HG02981 (cell line): Measurements from ENCODE around the gene PDE9A.
"Not testable (repeated sequence)": the region's sequence is repeated elsewhere in the genome, so short reads cannot be mapped to it uniquely, and the experiment has no call there.

ENCODE experiments used
- ATAC-seq: cut with Tn5 transposase; IDR thresholded peaks from one replicate; pipeline ENCODE4 v1.9.1; 2021; ENCODE audit warnings: mild to moderate bottlenecking, moderate library complexity; ENCODE audit not compliant: unreplicated experiment

Gene PDE9A

GRCh38 chr21:42784896-42785451, 131.6 kb downstream of the PDE9A start:
- ATAC-seq = no peak

GRCh38 chr21:42785666-42786427, 132.4 kb downstream of the PDE9A start:
- no peak for ATAC-seq

GRCh38 chr21:42786884-42787283, 133.5 kb downstream of the PDE9A start:
- no peak for ATAC-seq

GRCh38 chr21:42787613-42788012, 134.2 kb downstream of the PDE9A start:
- ATAC-seq = no peak

- ATAC-seq = no peak
Measured at GRCh38 chr21:42790520-42791065, 137.2 kb downstream of the PDE9A start.

- ATAC-seq = no peak
Measured at GRCh38 chr21:42793774-42794173, 140.4 kb downstream of the PDE9A start.

GRCh38 chr21:42794551-42794950, 141.1 kb downstream of the PDE9A start:
- ATAC-seq = no peak

- ATAC-seq = no peak
Measured at GRCh38 chr21:42796327-42797062, 143.1 kb downstream of the PDE9A start.

- no peak for ATAC-seq
Measured at GRCh38 chr21:42797522-42797921, 144.1 kb downstream of the PDE9A start.

GRCh38 chr21:42798106-42798505, 144.7 kb downstream of the PDE9A start:
- no peak for ATAC-seq

- ATAC-seq = no peak
Measured at GRCh38 chr21:42799516-42799915, 146.1 kb downstream of the PDE9A start.

GRCh38 chr21:42799948-42800347, 146.5 kb downstream of the PDE9A start:
- no peak for ATAC-seq

GRCh38 chr21:42801616-42802015, 148.2 kb downstream of the PDE9A start:
- ATAC-seq = not testable (repeated sequence)

- ATAC-seq = no peak
Measured at GRCh38 chr21:42806509-42807140, 153.2 kb downstream of the PDE9A start.

GRCh38 chr21:42807293-42807895, 154.0 kb downstream of the PDE9A start:
- not testable (repeated sequence) for ATAC-seq

- ATAC-seq = no peak
Measured at GRCh38 chr21:42807938-42808613, 154.7 kb downstream of the PDE9A start.

GRCh38 chr21:42809171-42809570, 155.8 kb downstream of the PDE9A start:
- ATAC-seq = no peak

- no peak for ATAC-seq
Measured at GRCh38 chr21:42809577-42810475, 156.4 kb downstream of the PDE9A start.

GRCh38 chr21:42811960-42812359, 158.5 kb downstream of the PDE9A start:
- ATAC-seq = no peak
